ENCODE data around the gene SND1.
A peak's percentile ranks its signal among the peaks of the same experiment; 100 is the strongest.
"Not testable (repeated sequence)": the region's sequence is repeated elsewhere in the genome, so short reads cannot be mapped to it uniquely, and the experiment has no call there.

Gene SND1

DNA sequence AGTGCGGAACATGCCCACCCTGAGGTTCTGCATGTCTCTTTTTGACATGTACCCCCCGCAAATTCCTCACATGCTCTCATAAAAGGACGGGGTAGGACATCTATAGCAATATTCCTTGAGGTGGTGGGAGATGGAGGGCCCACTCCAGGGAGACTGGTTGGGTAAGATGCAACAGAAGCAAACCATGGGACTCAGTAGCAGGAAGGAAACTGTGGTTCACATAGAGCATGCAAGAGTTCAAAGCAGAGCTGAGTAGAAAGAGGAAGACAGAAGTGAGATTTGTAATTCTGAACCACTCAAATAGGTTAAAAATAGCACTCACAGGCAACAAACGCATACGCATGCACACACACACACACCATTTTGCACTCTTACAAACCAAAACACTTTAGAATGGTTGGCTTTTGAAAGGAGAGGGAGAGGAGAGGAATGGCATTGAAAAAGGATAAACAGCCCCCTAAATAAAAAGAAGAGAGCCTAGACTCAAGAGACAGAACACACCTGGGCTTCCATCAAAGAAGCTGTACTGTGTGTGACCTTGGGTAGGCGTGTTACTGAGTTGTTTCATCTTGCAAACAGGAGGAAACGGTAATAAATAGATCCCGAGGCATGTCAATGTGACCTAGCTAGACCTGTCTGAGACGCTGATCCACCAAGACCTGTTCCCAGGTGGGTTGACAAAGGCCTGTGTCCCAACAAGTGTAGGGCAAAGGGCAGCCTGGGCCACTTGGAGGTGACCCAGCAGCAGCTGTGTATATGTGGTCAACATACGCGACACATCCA is 456.8 kb downstream of the SND1 start:
- DNase-seq: peak; percentile 89

DNA sequence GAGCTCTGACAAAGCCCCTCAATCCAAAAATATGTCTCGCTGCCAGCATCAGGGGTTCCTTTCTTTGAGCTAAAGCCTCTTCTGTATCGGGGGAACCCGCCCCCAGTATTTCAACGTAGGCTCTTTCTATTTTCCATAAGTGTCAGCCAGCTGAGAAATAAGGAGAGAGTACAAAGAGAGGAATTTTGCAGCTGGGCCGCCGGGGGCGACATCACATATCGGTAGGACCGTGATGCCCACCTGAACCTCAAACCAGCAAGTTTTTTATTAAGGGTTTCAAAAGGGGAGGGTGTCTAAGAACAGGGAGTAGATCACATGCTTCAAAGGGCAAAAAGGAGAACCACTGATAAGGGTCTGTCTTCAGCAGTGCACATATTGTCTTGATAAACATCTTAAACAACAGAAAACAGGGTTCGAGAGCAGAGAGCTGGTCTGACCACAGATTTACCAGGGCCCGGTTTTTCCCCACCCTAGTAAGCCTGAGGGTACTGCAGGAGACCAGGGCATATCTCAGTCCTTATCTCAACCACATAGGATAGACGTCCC is 457.5 kb downstream of the SND1 start:
- not testable (repeated sequence) for DNase-seq

GRCh38 chr7:128110641-128111364 is 458.8 kb downstream of the SND1 start:
- DNase-seq: no peak

DNA sequence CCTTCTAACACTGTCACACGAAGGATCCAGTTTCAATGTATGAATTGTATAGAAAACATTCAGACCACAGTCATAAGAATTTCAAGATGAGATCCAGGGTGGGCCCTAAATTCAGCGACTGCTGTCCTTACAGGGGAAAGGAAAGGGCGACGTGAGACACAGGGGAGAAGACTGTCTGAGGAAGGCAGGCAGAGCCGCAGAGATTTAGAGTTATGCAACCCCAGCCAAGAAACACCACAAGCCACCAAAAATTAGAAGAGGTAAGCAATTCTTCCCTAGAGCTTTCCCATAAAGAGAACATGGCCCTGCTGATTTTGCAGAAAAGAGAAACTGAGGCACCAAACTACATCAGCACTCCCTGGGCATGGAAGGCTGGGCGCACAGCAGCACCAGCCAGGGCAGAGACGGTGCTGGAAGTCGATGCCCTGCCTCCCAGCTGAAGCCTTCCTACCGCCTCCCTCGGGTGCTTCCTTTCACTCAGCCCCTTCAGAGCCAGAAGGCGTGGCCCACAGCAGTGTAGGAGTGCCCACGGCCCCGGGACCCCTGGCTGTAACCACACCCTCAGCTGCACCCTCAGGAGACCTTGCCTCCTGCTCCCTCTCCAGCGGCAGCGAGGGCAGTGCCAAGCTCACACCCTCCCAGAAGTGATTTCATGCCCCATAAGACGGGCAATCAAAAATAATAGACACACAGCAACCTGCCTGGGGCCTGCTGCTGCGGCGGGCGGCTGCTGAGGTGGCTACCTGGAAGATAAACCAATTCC is 460.2 kb downstream of the SND1 start:
- DNase-seq: no peak

GRCh38 chr7:128112781-128113221 is 460.8 kb downstream of the SND1 start:
- DNase-seq: no peak

GRCh38 chr7:128113839-128114238 is 461.8 kb downstream of the SND1 start:
- no peak for DNase-seq

DNA sequence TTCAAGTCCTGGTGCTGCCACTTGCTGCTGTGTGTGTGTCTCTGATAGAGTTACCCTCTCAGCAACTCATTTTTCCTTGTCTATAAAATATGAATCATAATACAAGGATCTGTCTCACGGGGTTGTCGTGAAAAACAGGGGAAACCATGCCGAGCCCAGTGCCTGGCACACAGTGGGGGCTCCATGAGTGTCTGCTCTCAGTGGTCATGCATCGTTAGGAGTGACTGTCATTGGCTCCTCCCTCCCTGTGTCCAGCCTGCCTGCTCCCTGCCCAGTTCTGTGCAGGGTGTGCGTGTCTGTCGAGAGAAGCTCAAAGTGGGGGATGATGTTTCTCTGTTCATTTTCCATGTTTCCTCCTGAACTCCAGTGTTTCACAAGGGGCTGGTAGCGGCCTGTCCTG is 462.8 kb downstream of the SND1 start:
- no peak for DNase-seq

DNA sequence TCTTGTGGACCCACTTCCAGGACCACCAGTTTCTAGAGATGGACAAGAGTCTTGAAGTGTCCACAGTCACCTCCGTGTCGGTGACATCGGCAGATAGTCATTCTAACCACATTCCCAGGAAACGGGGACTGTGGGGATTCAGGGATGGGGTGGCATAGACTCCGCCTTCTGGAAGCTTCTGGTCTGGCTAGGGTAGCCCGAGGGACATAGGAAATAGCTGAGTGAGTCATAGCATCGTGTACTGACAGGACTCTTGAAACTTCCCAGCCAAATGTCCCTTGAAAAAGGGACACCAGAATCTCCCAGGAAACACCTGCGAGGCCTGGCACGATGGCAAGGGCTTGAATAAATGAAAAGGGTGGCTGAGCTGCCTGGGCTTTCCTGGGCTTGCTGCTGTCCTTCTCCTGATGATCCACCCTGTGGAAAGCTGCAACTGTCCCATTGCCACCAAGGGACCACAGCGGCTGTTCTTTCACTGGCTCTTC is 463.4 kb downstream of the SND1 start:
- DNase-seq: no peak

DNA sequence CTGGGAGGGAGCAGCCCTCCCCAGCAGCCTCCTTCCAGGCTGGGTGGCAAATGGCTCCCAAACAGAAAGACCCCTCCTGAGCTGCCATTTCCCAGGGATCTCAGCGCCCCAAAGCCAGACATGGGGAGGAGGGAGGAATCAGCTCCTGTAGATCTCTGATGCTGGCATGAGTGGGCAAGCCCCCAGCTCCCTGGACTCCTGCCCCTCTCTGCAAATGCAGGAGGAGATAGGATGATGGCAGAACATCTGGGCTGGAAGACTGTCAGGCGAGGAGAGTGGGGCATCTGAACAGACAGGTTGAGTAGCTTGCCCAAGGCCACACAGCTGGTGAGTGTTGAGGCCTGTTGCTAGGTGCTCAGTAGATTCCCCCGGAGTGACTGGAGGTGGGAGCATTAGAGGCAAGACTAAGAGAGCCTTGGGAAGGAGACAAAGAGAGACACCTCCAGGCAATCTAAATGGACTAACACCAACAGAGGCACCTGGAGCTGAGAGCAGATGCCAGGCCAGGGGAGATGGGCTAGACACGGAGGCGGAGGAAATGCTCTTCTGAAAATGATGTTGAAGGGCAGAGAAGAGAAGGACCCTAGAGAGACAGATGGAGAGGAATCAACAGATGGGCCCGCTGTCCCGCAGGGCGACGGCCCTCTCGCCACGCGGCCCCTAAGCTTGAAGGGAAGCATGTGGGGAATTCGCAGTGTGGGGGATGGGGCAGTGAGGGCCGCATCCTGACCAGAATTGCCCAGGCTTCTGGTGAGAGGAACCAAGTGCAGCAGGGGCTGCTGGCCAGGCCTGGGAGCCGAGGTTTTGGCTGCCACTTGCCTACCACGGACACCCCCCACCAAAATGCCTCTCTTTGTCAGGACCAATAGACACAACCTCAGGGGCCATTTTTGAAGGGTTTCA is 464.1 kb downstream of the SND1 start:
- no peak for DNase-seq

GRCh38 chr7:128116740-128117139 is 464.7 kb downstream of the SND1 start:
- no peak for DNase-seq

GRCh38 chr7:128117691-128118090 is 465.7 kb downstream of the SND1 start:
- no peak for DNase-seq

DNA sequence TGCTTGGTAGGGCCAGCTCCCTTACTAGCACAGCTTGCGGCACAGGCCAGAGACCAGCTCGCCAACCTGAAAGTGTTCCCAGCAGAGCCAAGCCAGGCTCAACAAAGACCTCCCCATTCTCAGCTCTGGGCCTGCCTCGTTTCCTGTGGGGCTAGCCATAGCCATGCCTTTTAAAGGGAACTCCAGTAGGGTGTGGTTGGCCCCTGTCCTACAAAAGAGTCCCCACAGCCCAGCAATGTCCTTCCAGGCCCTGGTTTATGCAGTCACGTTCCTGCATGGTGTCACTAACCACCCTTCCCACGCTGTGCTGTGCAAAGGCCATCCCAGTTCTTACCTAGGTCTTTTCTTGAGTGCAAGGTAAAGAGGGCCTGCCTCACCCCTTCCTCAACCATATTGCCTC is 467.0 kb downstream of the SND1 start:
- no peak for DNase-seq

DNA sequence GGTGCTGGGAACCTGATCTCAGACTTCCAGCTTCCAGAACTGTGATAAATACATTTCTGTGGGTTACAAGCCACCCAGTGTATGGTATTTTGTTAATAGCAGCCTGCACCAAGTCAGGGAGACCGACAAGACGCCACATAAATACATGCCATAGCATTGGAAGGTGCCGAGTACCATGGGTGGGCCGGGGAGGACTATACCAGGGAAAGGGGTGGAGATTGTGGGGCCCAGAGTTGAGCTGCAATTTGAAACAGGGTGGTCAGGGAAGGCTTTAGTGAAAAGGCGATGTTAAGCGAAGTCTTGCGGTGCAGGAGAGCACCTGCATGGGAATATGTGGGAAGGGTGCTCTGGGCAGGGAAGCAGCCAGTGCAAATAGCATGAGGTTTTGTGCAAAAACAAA is 468.1 kb downstream of the SND1 start:
- no peak for DNase-seq

- no peak for DNase-seq
These were observed 469.0 kb downstream of the SND1 start for GRCh38 chr7:128120976-128121490.

DNA sequence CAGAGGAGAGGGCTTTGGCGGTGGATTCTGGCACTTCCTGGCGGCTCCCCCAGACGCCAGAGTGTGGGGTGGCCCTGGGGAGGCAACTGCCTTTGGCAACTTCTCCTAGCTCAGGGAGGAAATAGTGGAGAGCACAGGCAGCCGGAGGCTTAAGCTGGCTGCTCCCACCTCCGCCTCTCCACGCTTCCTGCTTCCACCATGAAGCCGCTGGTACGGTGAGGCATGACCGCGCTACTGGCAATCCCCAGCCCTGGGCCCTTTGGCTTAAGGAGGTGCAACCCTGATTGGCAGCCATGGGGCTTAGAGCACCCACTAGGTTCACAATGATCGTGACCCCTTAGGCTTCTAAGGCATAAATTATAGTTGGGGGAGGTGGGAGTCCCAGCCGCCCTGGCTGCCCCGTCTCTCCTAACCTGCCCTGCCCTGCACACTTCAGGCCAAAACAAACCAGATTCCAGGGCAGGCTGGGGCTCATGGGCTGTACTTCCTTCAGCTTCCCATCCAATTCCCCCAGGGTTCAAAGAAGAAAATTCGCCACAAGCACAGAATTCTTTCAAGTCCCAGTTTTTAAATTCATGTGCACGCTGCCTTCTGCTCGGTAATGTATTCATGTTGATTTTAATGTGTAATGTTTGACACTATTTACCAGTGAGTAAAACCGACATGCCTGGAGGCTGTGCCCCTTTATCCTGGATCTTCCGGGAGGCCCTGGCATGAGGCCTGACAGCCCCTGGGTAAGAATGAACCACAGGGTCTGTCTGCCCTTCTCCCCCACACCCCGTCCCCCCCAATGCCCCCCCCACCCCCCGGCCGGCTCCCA is 469.9 kb downstream of the SND1 start:
- DNase-seq: peak; percentile 79

GRCh38 chr7:128122576-128123290 is 470.7 kb downstream of the SND1 start:
- peak; percentile 47 for DNase-seq

GRCh38 chr7:128123291-128124037 is 471.5 kb downstream of the SND1 start:
- no peak for DNase-seq

GRCh38 chr7:128124786-128125185 is 472.8 kb downstream of the SND1 start:
- DNase-seq: no peak

DNA sequence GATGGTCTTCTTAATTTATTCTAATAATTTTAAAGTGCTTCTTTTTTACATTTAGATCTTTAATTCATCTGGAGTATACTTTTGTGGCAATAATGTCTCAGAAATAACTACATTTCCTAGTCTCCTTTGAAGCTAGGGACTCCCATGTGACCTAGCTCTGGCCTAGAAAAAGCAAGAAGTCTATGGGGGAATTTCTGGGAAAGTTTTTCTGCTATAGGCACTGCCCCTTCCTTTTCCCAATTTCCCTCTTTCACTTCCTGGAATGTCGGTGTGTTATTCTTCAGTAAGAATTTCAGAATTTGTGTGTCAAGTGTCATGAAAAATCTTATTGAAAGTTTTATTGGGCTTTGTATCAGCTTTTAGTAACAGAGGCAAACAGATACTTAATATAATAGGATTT is 473.8 kb downstream of the SND1 start:
- peak; percentile 84 for DNase-seq
